CD4-positive, alpha-beta T cell treated with Interleukin-15 for 1 hour (primary cell): ENCODE data around the gene GRB10.
"Not testable (repeated sequence)": the region's sequence is repeated elsewhere in the genome, so short reads cannot be mapped to it uniquely, and the experiment has no call there.

ENCODE experiments used
- DNase-seq: peaks from one replicate; pipeline ENCODE4 v3.0.0-alpha.2; 2020

Gene GRB10

DNA sequence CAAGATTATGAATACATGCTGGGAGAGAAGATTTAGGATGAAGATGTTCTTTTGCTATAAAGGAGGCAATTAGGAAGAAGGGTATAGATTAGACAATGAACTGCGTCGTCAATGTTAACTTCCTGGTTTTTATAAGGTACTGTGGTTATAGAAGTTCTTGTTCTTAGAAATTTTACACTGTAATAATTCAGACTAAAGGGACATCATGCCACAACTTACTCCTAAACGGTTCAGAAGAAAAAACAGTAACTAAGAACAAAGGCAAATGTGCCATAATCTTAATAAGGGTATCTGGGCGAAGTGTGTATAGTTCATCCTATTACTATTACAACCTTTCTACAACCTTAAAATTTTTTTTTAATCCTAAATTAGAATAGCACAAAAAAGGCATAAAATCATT is 186.2 kb downstream of the GRB10 start:
- no peak for DNase-seq

DNA sequence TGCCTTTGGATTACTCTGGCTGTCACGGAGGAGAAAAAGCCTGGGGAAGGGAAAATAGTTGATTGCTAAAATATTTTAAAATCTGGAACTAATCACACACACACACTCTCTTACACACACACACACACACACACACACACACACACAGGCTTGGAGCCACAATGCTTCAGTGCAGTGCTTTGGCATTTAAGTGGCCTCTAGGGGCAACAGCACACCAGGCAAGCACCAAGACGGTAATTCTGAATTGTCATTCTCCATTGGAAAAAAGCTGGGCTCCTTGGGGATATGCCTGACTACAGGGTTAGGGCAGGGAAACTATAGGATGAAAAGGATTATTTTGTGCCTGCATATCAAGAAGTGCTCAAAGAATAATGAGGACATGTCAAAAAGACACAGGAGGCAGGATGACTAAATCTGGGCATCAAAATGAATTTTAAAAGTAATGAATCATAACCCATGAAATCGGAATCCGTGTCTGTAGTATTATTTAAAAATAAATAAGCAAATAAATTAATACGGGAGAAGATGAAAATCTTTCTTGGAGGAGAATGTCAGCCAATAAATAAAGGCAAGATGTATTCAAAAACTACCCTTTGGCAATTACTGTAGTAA is 187.1 kb downstream of the GRB10 start:
- no peak for DNase-seq

DNA sequence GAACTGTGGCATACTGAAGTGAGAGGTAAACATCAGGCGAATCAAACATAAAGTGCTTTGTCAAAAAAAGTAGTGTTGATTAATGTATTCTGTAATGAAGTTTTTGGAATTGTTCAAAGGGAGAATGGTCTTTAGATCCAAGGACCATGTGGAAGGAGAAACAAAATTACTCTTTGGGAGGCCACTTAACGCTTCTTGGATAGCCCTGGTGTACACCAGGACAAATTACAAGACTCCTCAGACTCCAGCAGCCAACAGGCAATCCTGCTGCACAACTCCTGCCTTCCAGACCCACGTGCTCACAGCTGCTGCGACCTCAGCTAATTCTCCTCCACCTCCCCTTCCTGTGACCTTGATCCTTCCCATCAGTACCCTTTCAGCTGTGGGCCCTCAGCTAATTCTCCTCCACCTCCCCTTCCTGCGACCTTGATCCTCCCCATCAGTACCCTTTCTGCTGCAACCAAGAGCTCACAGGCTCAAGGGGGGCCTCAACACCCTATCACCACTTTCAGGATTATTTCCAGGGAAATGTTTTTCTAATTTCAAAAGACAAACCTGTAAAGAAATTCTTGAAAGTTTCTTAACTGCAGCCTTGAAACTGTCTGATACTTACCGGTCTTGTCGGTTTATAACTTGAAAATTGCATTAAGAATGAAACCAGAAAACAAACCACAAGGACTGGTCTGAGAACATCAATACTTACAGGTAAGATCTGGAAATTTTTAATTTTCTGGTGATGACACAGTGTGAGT is 187.8 kb downstream of the GRB10 start:
- no peak for DNase-seq

DNA sequence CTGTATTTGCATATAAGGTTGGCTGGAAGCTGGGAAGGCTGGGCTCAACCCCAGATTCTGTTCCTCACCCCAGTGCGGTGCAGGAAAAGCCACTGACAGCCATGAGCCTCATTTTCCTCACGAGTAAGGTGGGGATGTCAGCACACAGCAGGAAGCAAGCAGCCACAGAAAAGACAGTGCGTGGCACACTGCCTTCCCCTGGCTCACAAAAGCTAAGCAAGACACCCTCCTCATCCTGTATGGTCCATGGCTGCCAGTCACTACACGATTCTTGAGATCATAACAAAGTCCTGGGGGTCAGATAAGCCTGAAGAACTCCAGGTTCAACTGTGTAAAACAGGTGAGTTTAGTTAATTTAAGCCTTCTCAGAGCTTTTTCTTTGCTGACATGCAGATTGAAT is 188.6 kb downstream of the GRB10 start:
- no peak for DNase-seq

DNA sequence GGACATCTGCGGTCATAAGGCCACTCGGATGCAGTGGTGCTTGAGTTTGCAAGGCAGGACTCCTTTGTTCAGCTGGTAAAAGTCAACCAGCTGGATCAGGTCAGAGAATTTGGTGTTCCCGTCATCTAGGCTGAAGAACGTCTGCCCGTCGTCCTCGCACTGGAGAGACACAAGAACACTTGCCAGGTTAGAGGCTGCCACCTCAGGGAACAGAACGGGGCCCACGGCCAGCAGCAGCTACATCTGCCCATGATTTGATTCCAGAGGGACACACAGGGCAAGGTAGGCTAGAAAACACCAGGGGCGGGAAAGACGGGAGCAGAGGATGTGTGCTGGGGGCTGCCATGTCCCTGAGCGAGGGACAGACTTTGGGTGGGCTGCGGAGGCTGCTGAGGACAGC is 189.8 kb downstream of the GRB10 start:
- no peak for DNase-seq

DNA sequence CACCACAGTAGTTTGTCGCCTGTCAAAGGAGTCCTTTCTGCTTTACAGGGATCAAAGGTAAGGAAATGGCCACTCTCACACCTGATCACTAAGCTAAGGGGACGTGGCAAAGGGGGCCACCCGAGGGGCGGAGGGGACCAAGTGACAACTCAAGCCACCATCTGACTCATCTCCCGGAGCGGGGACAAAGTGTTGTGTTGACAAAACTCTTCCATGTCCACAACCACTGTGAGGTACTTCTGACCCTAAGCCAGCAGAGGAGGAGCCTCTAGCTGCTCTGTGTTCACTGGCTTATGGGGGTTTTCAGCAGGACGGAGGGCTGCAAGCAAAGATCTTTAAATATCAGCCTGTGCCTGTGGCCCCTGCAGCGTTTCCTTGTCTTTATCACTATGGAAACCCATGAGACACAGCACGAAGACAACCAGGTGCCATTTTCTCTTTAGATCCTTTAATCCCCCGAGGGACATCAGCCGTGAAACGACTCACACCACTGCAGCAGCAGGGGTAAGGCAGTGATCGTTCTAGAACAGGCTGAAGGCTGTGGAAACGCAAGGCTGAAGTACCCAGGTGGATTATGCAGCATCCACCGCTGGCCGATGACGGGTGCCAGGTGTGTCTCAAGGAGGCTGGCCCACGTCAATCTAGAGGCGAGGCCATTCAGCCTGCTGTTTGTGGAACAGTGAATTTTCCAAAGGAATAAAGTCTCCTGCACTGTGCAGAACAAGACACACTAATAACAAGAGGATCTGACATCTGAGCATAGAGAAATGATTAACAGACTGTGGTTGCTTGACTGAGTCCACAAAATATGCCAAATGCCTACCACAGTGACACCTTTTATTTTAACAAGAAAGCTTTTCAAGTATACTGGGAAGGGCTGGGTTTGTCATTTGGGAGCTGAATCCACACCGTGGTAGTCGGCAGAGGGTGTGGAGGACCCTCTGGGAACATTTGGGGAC is 190.9 kb downstream of the GRB10 start:
- no peak for DNase-seq

DNA sequence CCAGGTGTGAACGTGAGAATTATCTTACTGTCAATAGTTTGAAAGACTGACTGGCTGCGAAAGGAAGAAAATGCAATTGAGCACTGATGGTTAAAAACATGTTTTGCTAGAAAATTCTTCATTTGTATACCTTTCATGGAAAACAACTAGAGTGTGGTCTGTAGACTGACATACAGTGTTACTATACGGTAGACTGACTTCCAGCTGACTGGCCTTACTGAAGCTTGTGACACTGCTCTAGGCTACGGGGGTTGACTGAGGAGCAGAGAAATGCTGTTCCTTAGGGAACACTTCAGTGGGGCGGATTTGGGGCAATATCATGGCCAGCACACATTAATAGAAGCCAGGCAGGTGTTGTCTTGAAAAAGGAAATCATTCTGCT is 191.6 kb downstream of the GRB10 start:
- no peak for DNase-seq

DNA sequence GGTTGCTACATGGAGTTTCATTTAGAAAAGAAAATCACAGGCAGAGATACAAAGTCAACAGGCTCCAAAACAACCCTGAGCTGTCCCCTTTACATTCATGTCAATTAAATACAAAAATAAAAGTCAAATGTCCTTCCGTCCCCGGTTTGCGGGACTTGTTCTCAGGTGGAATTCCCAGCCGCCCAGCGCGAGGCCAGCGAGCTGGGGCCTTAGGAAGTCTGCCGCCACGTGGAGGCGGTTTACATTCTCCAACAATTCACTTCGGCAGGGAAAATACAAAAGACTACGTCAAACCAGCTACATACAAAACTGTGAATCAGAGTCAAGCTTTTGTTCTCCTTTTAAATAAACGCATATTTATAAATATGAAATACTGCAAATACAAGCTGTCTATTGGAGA is 192.2 kb downstream of the GRB10 start:
- no peak for DNase-seq

DNA sequence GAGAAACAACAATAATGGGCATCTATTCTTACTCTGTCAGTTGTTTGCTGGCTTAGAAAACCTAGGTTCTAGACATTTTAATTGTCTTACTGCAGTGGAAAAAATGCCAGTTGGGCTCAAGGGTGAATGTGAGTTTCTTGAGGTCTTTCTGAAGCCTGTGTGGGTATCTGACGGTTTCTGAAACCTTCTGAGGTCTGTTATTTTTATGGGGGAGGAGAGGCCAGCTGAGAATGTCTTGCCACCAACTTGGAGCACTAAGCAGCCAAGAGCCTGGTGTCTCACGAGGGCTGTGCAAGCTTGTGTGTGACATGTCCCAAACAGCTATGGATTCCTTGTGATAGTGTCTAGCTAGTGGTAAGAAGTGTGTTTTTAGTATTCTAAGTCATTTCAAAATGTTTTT is 193.3 kb downstream of the GRB10 start:
- DNase-seq = no peak

DNA sequence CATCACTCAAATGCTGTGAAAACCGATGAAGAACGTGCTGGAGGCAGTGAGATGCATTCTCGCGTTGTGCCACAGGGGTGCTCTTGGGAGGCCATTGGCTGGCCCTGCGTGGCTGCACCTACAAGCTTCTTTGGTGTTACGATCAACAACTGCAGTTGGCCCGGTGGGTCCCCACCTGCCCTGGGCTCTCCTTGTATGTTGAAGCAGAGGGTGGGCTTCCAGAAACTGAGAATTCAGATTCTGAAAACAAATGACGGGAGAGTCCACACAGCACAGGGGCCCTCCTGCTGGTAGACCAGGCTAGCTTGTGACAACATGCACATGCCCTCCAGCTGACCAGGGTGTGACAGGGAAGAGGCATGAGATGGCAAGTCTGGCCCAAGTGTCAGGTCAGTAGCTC is 193.8 kb downstream of the GRB10 start:
- DNase-seq = no peak

DNA sequence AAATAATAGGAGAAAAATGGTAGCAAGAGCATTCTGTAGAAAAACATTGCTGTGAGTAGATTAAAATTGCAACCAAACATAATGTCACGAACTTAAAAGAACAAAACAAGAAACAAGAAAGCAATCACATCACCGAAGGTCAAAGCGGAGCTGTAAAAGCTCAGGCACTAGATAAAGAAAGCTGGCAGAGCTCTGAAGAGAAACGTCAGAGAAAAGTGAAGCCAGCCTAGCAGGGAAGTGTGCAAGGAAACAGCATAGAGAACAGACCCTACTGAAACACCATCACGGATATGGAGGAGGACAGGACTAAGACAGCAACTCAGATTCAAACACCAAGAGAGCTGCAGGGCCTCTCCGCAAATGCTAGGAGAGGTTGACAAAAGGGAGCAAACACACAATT is 195.0 kb downstream of the GRB10 start:
- DNase-seq = no peak

DNA sequence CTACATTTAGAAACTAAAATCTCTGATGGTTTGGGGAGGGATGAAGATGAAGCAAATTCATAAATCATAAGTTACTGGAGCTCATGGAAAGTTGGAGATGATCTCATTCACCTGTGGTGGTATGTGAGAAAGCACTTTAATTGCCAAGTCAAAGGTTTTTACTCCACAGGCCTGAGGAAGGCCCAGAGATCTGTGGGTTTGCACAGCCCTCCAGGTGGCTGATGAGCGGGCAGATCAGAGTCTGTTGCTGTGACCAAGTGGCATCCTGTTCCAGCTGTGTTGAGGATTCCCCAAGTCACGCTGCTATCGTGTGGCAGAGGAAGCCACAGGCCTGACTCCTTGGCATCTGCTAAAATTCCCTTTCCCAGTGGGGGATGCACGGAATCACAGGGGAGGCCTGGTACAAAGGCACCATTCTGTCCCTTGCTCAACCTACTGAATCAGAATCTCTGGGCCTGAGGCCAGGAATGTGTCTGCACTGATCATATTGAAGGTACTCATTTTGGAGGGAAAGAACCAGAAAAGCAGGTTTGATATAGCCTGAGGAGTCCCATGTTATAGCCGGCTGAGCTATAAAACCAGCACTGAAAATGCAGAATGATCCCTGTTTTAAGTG is 197.8 kb downstream of the GRB10 start:
- no peak for DNase-seq

DNA sequence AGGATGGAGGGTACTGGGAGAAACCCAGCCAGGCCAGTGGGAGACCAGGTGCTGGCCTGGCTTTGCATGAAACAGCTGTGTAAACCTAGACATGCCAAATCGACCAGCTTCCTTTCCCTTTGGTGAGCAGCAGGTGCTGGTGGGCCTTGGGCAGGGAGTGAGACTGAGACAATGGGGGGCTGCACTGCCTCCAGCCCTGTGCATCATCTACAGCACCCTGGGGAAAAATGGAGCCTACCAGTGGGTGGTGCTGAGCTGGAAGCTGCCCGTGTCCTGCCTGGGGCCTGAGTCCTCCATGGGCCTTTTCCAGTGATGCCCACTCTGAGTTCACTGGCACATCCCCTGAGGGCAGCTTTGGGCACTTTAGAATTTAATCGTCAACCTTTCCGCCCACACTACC is 198.3 kb downstream of the GRB10 start:
- DNase-seq = no peak

DNA sequence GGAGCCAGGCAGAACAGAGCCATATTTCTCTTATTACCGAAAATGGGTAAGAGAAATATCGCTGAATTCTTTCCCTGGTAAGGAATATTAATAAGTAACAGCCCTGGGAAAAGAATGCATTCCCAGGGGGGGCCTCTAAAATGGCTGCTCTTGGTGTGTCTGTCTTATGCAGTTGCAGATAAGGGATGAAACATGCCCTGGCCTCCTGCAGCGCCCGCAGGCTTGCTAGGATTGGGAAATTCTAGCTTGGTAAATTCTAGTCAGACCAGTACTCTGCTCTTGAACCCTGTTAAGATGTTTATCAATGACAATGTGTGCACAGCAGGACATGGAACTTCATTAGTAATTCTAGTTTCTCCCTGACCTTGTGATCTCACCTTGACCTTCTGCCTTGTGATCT is 199.4 kb downstream of the GRB10 start:
- not testable (repeated sequence) for DNase-seq

DNA sequence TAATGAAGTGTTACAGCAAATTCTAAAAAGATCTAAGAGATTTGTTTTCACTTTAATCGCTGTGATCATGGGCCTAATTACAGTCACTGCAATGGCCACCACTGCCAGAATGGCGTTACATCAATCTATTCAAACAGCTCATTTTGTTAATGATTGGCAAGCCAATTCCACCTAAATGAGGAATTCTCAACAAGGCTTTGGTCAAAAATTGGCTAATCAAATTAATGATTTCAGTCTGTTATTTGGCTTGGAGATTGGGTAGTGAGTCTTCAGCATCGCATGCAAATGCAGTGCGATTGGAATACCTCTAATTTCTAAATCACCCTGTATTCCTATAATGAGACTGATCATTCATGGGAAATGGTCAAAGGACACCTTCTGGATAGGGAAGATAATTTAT is 200.4 kb downstream of the GRB10 start:
- not testable (repeated sequence) for DNase-seq

DNA sequence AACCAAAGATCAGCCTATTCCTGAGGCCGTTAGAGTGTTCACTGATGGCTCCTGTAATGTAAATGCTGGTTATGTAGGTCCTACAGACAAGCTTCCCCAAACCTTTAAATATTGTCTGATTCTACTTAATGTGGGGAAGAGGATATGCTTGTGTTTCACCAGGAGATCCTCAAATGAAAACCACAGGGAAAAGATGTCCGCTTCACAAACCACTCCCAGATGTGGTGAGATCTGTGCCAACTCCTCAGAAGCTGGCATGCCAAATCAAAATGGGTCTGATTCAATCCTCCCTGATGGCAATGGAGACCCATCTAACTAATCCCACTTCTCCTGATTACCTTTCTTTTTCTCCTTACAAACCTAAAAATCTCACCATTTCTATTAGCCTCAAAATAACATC is 202.0 kb downstream of the GRB10 start:
- DNase-seq = not testable (repeated sequence)

DNA sequence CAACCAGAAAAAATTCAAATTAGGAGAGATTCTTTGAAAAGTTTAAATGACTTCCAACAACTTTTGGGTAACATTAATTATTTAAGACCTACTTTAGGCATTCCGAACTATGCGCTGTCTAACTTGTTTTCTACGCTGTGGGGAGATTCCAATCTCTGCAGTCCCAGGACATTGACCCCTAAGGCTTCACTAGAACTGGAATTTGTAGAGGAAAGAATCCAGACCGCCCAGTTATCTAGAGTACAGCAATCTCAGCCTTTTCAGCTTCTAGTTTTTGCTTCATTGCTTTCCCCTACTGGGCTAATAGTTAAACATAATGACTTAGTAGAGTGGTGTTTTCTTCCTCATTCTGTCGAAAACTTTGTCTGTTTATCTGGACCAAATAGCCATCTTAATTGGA is 202.6 kb downstream of the GRB10 start:
- no peak for DNase-seq

DNA sequence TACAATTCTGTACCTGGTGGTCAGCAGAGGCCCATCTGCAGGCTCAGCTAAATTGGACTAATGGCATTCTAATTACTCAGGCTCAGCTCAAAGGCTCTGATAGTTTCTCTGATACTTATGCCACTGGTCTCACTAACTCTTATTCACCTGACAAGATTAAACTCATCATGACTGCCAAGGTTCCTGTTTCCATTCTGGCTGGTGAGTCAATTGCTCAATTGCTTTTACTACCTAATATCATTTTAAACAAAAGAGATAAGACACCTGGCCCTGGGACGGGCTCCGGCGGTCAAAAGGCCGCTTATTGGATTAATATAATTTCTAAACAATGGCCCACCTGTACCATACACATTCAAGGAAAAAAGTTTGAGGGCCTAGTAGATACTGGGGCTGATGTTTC is 204.6 kb downstream of the GRB10 start:
- DNase-seq = not testable (repeated sequence)

DNA sequence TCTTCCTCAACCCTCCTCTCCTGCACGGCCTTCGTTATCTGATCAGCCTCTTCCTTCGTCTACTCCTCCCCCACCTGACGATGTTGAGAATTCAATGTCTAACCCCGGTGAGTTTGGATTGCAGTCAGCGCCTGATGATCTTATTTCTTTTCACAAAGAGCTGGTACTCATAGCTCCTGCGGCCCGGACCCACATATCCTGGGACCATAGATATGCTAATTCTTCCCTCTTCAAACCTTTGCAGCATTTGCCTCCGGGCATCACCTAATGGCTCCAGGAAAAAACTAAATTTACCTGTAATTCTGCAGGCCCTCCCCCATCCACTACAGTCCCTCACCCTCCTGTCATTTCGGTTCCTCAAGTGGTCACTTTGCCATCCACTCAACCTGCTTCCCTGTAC is 205.1 kb downstream of the GRB10 start:
- DNase-seq = no peak

DNA sequence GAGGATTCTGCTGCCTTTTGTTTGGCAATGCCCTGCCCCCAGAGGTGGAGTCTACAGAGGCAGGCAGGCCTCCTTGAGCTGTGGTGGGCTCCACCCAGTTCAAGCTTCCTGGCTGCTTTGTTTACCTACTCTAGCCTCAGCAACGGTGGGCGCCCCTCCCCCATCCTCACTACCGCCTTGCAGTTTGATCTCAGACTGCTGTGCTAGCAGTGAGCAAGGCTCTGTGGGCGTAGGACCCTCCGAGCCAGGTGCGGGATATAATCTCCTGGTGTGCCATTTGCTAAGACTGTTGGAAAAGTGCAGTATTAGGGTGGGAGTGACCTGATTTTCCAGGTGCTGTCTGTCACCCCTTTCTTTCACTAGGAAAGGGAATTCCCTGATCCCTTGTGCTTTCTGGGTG is 206.3 kb downstream of the GRB10 start:
- DNase-seq = not testable (repeated sequence)

DNA sequence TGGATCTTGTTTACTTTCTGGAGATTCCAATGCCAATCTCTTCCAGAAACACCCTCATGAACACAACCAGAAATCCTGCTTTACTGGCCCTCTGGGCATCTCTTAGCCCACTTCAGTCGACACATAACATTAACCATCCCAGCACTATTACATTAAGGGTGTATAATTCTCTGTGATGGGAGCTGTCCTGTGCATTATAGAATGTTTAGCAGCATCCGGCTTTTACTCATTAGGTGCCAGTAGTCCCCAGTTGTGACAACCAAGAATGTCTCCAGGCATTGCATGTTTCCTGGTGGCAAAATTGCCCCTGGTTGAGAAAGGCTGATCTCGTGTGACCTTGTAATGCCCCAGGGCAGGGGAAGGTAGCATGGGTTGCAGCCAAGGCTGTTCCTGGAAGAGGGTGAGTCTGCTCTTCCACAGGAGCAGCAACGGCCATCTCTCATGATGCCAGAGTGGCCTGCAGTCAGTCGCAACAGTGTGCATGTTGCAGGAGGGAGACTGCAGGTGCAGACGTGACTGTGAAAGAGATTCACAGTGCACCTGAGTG is 214.9 kb downstream of the GRB10 start:
- DNase-seq = no peak

DNA sequence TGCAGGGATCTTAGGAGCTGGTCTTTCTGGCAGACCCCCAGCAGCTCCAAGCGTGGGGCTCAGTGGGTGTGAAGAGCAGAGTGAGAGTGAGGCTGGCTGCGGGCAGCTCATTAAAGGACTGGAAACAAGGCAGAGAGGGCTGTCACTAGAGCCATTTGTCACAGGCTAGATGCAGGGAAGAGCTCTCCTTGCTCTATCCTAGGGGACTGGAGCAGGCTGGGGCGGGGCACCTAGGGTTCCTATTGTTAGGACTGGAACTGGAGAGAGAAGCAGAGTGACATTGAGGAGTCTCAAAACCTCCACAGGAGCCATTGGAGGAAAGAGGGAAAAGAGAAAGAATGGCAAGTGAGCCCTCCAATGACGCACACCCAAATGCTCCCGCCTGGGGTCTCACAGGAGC is 216.7 kb downstream of the GRB10 start:
- DNase-seq = no peak

DNA sequence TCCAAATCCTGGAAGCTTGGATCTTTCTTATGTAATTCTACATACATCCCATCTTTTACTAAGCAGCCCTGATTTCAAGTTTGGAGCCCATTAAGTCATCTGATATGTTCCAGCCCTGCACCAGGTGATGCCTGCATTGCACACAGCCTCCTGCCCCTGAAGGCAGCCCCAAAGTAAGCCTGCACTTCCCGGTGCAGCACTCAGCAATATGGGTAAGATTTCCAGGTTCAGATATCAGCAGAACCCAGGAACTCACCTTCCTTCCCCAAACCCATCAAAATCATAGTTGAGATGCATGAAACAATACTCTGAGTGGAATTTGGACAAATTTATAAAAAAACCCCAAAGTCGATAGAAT is 217.2 kb downstream of the GRB10 start:
- DNase-seq = no peak
